Measurements from ENCODE around the gene P2RY12. TPM values are rescaled to one million over a fixed set of nuclear protein-coding genes. Genes with fewer than 3 reads are reported as not detected.

P2RY12 gene
- total and polyA plus RNA-seq, 9 of the 15 experiments (the other 6 are each of a cell fraction or from before 2014, with no cell fraction given), result not detected

GRCh38 chr3:151305060-151305774 is 79.3 kb downstream of the P2RY12 start:
- TF ChIP-seq CCAR2 (IDR thresholded peaks at IDR 0.05; ENCODE audit: low read depth, low read length), result no peak
- TF ChIP-seq CTBP1 (IDR thresholded peaks at IDR 0.05; ENCODE audit: borderline replicate concordance), result peak; percentile 29; the same call in 1 of the 2 replicates
- TF ChIP-seq RAD21 (CRISPR knock-in tag; conservative IDR thresholded peaks at IDR 0.05 in 1 of 2, IDR thresholded peaks at IDR 0.05 in 1 of 2), result 0 out of 4 replicates have a peak, but pooled peaks of 1 of the 2 experiments have one; percentile 13
- no peak for TF ChIP-seq CEBPG (CRISPR knock-in tag; IDR thresholded peaks at IDR 0.05)
- peak in 1 of 2 experiments; percentile 32; a peak in 1 of 4 replicates for TF ChIP-seq CEBPG (tag; conservative IDR thresholded peaks at IDR 0.05 in 1 of 2, IDR thresholded peaks at IDR 0.05 in 1 of 2)
- TF ChIP-seq NONO (IDR thresholded peaks at IDR 0.05; ENCODE audit: low read depth in 2 of 2, low read length in 1 of 2), result no peak
- TF ChIP-seq ATF3 (IDR thresholded peaks at IDR 0.05), result peak; percentile 9; the same call in 1 of the 2 replicates
- no peak for TF ChIP-seq ATF3 (CRISPR knock-in tag; conservative IDR thresholded peaks at IDR 0.05)
- TF ChIP-seq MEF2A (IDR thresholded peaks at IDR 0.05; ENCODE audit: control insufficient read depth, low read depth, low read length), result no peak
- TF ChIP-seq ILK (tag; IDR thresholded peaks at IDR 0.05; ENCODE audit: borderline replicate concordance, low read depth), result no peak
- no peak for TF ChIP-seq MAX (CRISPR knock-in tag; IDR thresholded peaks at IDR 0.05)
- TF ChIP-seq TEAD4 (IDR thresholded peaks at IDR 0.05; ENCODE audit: low read length), result peak; percentile 42; the same call in 1 of the 2 replicates
- no peak for TF ChIP-seq TEAD4 (CRISPR knock-in tag; IDR thresholded peaks at IDR 0.05; ENCODE audit: borderline replicate concordance)
- TF ChIP-seq TEAD1 (CRISPR knock-in tag; IDR thresholded peaks at IDR 0.05), result peak in 1 of 2 experiments; percentile 69; a peak in 1 of 4 replicates
- no peak overlapping the region for H3K4me2 ChIP-seq (ENCODE audit: insufficient read depth, low read length)
- H3K36me3 ChIP-seq (ENCODE audit: control insufficient read depth, insufficient read depth, low read length), result no peaks in the 10 kb centered on the region
- no peak overlapping the region for H2AFZ ChIP-seq (ENCODE audit: low read depth, low read length)
- ChIA-PET CTCF (ENCODE audit: low intra/inter-chr PET ratio) (no interaction called here), POLR2A (no interaction called here)
- H3K9me1 ChIP-seq (ENCODE audit: control insufficient read depth, insufficient read depth, low read length), result peaks cover 3% of the 10 kb centered on the region
- 1% methylated on average over 7 of the region's 7 CpGs for WGBS (ENCODE audit: insufficient coverage, low coverage, missing lambda C conversion rate)
- intact Hi-C loops (cut with micrococcal nuclease), result no loop called here
- H3K4me3 ChIP-seq, result no peak overlapping the region
- no peak overlapping the region for H3K27ac ChIP-seq (ENCODE audit: extremely low read depth, low read depth, low read length)
- no peaks in the 10 kb centered on the region for H3K9me3 ChIP-seq (replicated peaks; ENCODE audit: control insufficient read depth, insufficient read depth, low read depth, low read length)
- ATAC-seq, result no peak
- peak; percentile 49 for FAIRE-seq
- H3K27me3 ChIP-seq (ENCODE audit: control insufficient read depth in 2 of 2, insufficient read depth in 2 of 2, low read length in 2 of 2), result peaks cover 0 to 9% of the 10 kb centered on the region in 2 experiments; a peak in 2 of 5 replicates
- no TSS peak for BruUV-seq (replicated peaks)
- no peaks in the 10 kb centered on the region; the same call in 1 of the 2 replicates for H4K20me1 ChIP-seq (replicated peaks; ENCODE audit: control insufficient read depth, insufficient read depth, low read length)
- DNase-seq (ENCODE audit: extremely low read depth in 1 of 4, low spot score in 3 of 4), result no peak
- no peak overlapping the region for H3K9ac ChIP-seq (ENCODE audit: insufficient read depth in 1 of 2, low read depth in 2 of 2, low read length in 2 of 2)
- in situ Hi-C loops (cut with MboI), result no loop called here
- H3K79me2 ChIP-seq (ENCODE audit: control insufficient read depth, insufficient read depth, low read length), result no peaks in the 10 kb centered on the region
- H3K4me1 ChIP-seq (replicated peaks in 1 of 2; ENCODE audit: control insufficient read depth in 2 of 2, insufficient read depth in 2 of 2, low read length in 2 of 2), result no peaks in the 10 kb centered on the region

Measured in K562 (cell line).